Smooth muscle cell of the brain vasculature (primary cell): ENCODE data around the gene VWA7.

ENCODE experiments used
- DNase-seq: peaks from one replicate; pipeline ENCODE4 v3.0.0-alpha.2; 2012; ENCODE audit warnings: low read depth, low spot score

Gene VWA7

GRCh38 chr6:31758281-31758680, 18.8 kb downstream of the VWA7 start:
- no peak for DNase-seq

- DNase-seq, result no peak
Observed at GRCh38 chr6:31752739-31753319, 24.3 kb downstream of the VWA7 start.

- no peak for DNase-seq
Observed at GRCh38 chr6:31750411-31751022, 26.6 kb downstream of the VWA7 start.

GRCh38 chr6:31749301-31750036, 27.7 kb downstream of the VWA7 start:
- DNase-seq, result no peak

GRCh38 chr6:31744422-31744821, 32.7 kb downstream of the VWA7 start:
- DNase-seq, result no peak

- DNase-seq, result no peak
Observed at GRCh38 chr6:31742894-31743293, 34.2 kb downstream of the VWA7 start.

- DNase-seq, result no peak
Observed at GRCh38 chr6:31741815-31742214, 35.3 kb downstream of the VWA7 start.

GRCh38 chr6:31740397-31741223, 36.5 kb downstream of the VWA7 start:
- DNase-seq, result no peak

- peak; percentile 96 for DNase-seq
Observed at GRCh38 chr6:31739639-31740396, 37.3 kb downstream of the VWA7 start, which contains the start of gene MSH5. Gene MSH5 (plus strand): TSS chr6:31740005. CDS start chr6:31740467, 462 bp downstream.

GRCh38 chr6:31737991-31738979, 38.8 kb downstream of the VWA7 start:
- DNase-seq, result no peak

GRCh38 chr6:31737315-31737990, 39.7 kb downstream of the VWA7 start:
- DNase-seq, result no peak

GRCh38 chr6:31736768-31737314, 40.3 kb downstream of the VWA7 start:
- DNase-seq, result no peak

GRCh38 chr6:31736021-31736767, 40.9 kb downstream of the VWA7 start, which contains the start of gene CLIC1:
Gene CLIC1 (minus strand): TSS chr6:31736530. CDS start chr6:31736300, 230 bp downstream.
- no peak for DNase-seq

GRCh38 chr6:31734821-31735406, 42.2 kb downstream of the VWA7 start:
- no peak for DNase-seq

GRCh38 chr6:31734247-31734820, 42.8 kb downstream of the VWA7 start:
- DNase-seq, result no peak

GRCh38 chr6:31733734-31734133, 43.4 kb downstream of the VWA7 start:
- no peak for DNase-seq

GRCh38 chr6:31732029-31732428, 45.1 kb downstream of the VWA7 start:
- DNase-seq, result no peak
